ENCODE data around the gene RC3H2.
A peak's percentile ranks its signal among the peaks of the same experiment; 100 is the strongest.
"Not testable (repeated sequence)": the region's sequence is repeated elsewhere in the genome, so short reads cannot be mapped to it uniquely, and the experiment has no call there.

Gene RC3H2

GRCh38 chr9:122844137-122844536, 61.0 kb downstream of the RC3H2 start:
- no peak for FAIRE-seq

GRCh38 chr9:122841501-122841900, 63.7 kb downstream of the RC3H2 start:
- no peak for FAIRE-seq

DNA sequence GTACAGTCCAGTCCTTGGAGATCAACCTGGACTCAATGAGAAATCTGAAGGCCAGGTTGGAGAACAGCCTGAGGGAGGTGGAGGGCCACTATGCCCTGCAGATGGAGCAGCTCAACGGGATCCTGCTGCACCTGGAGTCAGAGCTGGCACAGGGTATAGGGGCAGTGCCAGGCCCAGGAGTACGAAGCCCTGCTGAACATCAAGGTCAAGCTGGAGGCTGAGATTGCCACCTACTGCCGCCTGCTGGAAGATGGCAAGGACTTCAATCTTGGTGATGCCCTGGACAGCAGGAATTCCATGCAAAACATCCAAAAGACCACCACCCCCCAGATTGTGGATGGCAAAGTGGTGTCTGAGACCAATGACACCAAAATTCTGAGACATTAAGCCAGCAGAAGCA, 66.7 kb downstream of the RC3H2 start:
- FAIRE-seq, result not testable (repeated sequence)

- FAIRE-seq, result no peak
These were observed 67.8 kb downstream of the RC3H2 start for GRCh38 chr9:122837266-122837850.

DNA sequence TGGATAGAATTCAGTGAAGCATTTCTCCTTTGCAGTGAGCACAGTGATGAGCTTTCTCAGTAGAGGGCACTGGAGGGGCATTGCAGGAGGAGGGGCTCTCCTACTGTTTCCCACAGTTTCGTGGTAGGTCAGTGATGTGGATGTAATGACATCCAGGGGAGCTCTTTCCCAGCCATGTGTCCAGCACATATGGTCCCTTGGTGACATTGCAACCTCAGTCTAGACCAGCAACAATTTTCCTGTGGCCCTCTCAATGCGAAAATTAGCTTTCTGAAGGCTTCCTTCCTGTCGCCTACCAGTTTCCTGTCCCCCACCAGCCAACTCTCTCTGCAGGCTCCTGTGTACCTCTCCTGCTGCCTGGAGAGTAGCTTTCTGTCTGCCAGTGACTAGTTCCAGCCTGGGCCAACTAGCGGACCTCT, 69.8 kb downstream of the RC3H2 start:
- FAIRE-seq, result no peak

DNA sequence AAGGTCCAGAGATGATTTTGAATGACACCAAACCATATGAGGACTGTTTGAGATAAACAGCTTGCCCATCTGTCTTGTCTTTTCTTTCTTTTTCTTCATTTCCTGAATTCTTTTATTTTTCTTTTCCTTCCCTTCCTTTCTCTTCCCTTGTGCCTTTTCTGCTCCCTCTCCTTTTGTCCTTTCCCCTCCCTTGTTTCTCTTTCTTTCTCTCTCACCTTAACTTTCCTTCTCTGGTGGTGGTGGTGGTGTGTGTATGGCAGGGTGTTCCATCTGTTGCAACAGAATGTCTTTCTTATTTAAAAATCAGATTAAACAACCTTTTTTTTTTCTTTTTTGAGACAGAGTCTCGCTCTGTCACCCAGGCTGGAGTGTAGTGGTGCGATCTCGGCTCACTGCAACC, 73.0 kb downstream of the RC3H2 start:
- FAIRE-seq, result no peak

DNA sequence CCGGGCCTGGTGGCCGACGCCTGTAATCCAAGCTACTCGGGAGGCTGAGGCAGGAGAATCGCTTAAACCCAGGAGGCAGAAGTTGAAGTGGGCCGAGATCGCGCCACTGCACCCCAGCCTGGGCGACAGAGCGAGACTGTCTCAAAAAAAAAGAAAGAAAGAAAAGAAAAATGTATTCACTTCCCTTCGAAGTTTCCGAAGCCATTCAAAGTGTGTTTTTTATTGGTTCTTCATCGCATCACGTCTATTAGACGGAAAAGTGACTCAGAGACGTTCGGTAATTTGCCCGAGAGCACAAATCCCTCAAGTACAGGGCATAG, 76.2 kb downstream of the RC3H2 start:
- FAIRE-seq, result not testable (repeated sequence)

GRCh38 chr9:122827761-122828093, 77.4 kb downstream of the RC3H2 start:
- FAIRE-seq, result no peak

- FAIRE-seq, result no peak
These were observed 82.2 kb downstream of the RC3H2 start for GRCh38 chr9:122822938-122823337.

DNA sequence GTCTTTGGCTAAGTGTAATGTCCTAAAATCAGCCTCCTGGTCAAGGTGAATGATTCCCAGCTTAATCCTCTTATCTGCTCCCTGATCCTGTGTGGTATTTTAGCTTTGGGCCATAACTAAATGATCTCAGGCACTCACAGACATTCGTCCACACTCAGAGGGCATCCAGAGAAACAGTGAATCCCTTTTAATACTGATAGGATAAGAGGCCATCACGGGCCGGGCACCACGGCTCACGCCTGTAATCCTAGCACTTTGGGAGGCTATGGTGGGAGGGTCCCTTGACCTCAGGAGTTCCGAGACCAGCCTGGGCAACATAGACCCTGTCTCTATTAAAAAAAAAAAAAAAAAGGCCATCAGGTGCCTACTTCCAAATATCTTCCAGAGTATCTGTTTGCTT, 83.1 kb downstream of the RC3H2 start:
- no peak for FAIRE-seq

DNA sequence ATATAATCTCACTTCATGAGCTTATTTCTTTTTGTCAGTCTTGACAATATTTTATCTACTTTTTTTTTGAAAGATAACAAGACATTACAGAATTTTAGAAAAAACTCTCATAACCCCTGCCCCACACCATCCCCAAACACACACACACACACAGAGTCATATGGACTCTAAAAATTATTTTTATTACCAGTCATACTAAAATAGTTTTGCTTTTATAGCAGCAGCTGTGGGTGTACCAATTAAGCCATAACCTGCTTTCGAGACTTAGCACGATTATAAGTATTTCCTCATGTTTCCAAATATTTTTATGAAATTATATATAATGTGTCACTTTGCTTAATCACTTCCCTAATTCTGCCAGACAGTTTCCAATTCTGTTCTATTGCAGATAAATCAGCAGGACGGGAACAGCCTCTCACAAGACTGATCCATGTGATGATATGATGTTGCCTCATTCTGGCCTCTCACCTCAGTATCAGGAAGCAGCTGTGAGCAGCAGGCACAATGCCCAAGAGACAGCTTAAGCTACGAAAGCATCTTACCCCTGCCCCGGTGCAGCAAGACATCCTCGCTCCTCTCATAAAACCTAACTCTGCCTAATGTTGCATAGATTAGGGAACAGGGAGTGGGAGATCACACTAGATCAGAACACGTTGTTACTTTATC, 83.7 kb downstream of the RC3H2 start:
- FAIRE-seq, result no peak

- FAIRE-seq, result no peak
These were observed 84.7 kb downstream of the RC3H2 start for GRCh38 chr9:122820490-122820845.

DNA sequence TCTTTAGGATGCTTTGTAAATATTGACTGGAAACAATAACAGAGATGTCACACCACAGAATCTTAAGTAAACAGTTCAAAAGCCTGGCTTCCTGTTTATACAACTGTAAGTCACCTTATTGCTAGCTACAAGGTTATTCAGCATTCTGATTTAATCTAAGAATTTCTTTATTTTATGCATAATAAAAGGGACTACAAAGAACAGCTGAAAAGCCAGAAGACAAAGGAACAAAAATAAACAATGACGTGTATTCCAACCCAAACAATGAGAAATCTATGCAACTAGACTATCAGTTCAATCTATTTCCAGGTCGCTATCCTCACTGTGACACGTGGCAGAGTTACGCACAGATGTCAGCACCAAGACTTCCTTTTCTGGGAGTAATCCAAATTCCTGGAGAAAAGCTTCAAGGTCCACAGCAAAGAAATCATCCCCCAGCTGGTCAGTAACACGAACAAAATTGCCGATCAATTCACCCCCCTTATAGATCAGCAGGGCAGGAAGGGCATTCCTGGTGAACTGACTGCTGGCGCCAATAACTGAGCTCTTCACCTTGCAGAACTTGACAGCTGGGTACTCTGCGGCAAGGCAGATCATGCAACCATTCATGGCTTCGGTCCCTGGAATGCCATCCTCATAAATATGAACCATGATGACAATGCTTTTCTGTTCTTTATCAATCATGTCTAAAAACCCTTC, 85.2 kb downstream of the RC3H2 start:
- FAIRE-seq, result no peak

GRCh38 chr9:122819326-122819725, 85.8 kb downstream of the RC3H2 start:
- no peak for FAIRE-seq

DNA sequence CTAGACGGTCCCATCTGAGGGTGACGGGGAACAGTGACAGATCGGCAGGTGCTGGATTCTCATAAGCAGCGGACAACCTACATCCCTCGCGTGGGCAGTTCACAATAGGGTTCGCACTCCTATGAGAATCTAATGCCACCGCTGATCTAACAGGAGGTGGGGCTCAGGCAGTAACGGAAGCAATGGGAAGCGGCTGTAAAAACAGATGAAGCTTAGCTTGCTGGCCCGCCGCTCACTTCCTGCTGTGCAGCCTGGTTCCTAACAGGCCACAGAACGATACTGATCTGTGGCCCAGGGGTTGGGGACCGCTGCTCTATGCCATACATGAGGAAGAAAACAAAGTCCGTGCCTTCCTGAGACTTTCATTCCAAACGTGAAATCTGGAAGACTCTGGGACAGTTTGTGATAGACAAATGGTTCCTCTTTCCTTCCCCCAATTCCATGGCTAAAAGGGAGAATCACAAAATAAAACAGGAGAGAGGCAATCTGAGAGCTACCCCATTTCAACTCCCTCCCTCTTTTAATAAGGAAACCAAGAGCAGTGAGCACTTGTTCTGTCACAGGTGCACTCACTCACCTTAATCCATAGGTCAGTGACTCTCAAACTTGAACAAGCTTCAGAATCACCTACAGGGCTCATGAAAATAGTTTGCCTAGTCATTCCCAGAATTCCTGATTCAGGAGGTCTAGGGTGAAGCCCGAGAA, 88.8 kb downstream of the RC3H2 start:
- no peak for FAIRE-seq

DNA sequence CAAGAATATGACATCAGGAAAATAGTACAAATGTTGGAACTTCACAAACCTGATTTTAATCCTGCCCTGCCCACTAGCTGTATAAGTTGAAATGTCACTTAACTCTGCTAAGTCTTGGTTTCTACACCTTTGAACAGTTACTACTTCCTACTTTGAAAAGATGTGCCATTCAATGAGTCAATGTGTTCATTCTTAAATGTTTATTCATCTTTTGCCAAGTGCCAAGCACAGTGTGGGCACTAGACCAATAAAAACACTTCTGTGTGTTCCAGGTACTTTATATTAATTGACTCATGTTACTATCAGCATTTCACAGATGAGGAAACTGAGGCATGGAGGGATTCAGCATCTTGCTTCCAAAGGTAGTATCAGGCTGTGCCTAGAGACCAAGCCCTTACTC, 89.6 kb downstream of the RC3H2 start:
- no peak for FAIRE-seq

- no peak for FAIRE-seq
These were observed 90.6 kb downstream of the RC3H2 start for GRCh38 chr9:122814545-122814944.

GRCh38 chr9:122812736-122813135, 92.4 kb downstream of the RC3H2 start:
- FAIRE-seq, result no peak

- peak; percentile 92 for FAIRE-seq
These were observed 94.7 kb downstream of the RC3H2 start for GRCh38 chr9:122810306-122810946.

DNA sequence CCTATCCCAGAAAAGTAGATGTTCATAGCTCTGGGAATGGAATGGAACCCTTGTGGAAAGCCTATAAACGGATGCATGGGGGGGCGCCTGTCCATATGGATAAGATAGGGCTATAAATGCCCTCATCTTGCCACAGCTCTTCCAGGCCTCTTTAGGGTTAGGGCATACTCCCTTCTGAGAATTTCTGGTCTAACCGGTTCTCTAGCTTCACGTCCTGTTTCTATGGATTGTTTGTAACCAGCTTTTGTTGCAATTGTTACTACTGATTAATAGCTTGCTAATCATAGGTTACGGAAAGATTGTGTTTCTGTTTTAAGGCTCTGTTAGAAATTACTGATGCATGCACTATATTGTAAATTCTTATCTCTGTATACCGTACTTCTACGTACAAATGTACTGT, 95.9 kb downstream of the RC3H2 start:
- not testable (repeated sequence) for FAIRE-seq

DNA sequence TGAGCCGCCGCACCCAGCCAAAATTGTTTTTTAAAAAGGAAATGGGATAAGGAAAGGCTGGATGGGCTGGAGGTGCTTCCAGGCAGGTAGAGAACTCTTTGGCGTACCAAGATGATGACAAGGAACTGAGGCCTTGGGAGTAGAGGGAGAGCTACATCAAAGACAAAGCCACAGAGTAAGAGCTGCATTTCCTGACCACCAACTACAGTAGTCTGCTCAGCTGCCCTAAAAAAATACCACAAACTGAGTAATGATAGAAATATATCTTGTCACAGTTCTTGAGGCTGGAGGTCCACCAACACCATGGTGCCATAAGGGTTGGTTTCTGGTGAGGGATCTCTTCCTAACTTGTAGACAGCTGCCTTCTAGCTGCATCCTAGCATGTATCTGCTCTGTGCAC, 97.0 kb downstream of the RC3H2 start:
- no peak for FAIRE-seq

DNA sequence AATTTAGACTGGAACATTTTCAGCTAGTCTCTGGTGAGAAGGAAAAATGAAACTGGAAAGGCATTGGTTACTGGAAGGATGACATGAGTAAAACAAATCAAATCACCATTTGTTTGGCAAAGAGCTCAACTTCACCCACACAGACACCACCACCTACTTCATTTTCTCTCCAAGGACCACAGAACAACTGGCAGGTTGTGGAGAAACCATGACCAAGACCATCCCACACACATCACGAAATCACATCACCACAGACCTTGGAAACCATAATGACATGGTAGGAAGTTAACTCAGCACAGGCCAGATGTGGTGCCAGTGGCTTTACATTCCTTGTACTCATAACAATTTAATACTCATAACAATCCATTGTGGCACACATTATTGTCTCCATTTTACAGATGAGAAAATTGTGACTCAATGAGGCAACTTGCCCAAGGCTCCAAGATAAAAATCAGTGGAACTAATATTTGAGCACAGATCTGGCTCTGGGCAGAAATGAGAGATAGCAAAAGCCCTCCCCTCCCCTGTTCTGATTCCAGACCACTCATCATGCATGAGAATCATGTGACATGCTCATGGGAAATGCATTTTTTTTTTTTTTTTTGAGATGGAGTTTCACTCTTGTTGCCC, 97.8 kb downstream of the RC3H2 start:
- no peak for FAIRE-seq

GRCh38 chr9:122806661-122807060, 98.5 kb downstream of the RC3H2 start:
- no peak for FAIRE-seq
